H1 (cell line): ENCODE data around the gene RCC2. TPM values are rescaled to one million over a fixed set of nuclear protein-coding genes. Genes with fewer than 3 reads are reported as not detected.
"Not testable (repeated sequence)": the region's sequence is repeated elsewhere in the genome, so short reads cannot be mapped to it uniquely, and the experiment has no call there.

Experiments
- CTCF ChIA-PET: fragments of 300-600 bp; sonication (Branson Sonifier 250); formaldehyde crosslinking; loops from one replicate; lab custom pipeline; 2021; ENCODE audit not compliant: partially characterized antibody; lab: Charles Lee
- POLR2A ChIA-PET: fragments of 300-600 bp; sonication (Branson Sonifier 250); formaldehyde crosslinking; loops from one replicate; lab custom pipeline; 2021; ENCODE audit warnings: inconsistent platforms; ENCODE audit not compliant: partially characterized antibody; lab: Charles Lee
- DNase-seq, 2 experiments: peaks; one replicate each; pipeline versions ENCODE4 v3.0.0 to v3.0.0-alpha.2; 2010 to 2022; ENCODE audit warnings: low spot score in 2 of 2, low read depth in 1 of 2, mixed read lengths in 1 of 2
- FAIRE-seq: peaks from 2 replicates; lab custom pipeline; 2011; peaks lifted over from hg19 to GRCh38; lab: Jason Lieb, UNC
- H2AFZ ChIP-seq: 2 replicates; pipeline ENCODE4 v1.8.1; 2012; ENCODE audit warnings: low read length, inconsistent platforms
- H2AK5ac ChIP-seq: 2 replicates; pipeline ENCODE4 v1.6.1; 2013; ENCODE audit warnings: low read depth, low read length
- H2BK120ac ChIP-seq: replicated peaks from 2 replicates; pipeline ENCODE3; 2013; ENCODE audit warnings: low read depth, low read length, inconsistent platforms
- H2BK12ac ChIP-seq: 2 replicates; pipeline ENCODE4 v1.6.1; 2013; ENCODE audit warnings: low read depth, low read length
- H2BK15ac ChIP-seq: 2 replicates; pipeline ENCODE4 v1.6.1; 2013; ENCODE audit warnings: low read length
- H2BK20ac ChIP-seq: 2 replicates; pipeline ENCODE4 v1.6.1; 2013; ENCODE audit warnings: low read length
- H2BK5ac ChIP-seq: 2 replicates; pipeline ENCODE4 v1.6.1; 2013; ENCODE audit warnings: low read depth, low read length
- H3K14ac ChIP-seq: 2 replicates; pipeline ENCODE4 v1.6.1; 2013; ENCODE audit warnings: inconsistent platforms; ENCODE audit not compliant: insufficient read length
- H3K18ac ChIP-seq: 2 replicates; pipeline ENCODE4 v1.6.1; 2013; ENCODE audit warnings: low read length; ENCODE audit errors: extremely low read depth
- H3K23ac ChIP-seq: 2 replicates; pipeline ENCODE4 v1.6.1; 2013; ENCODE audit warnings: inconsistent platforms; ENCODE audit not compliant: insufficient read length
- H3K23me2 ChIP-seq: 2 replicates; pipeline ENCODE4 v1.6.1; 2013; ENCODE audit warnings: low read depth, low read length
- H3K27ac ChIP-seq: 2 replicates; pipeline ENCODE4 v1.6.1; 2011; ENCODE audit warnings: low read depth, low read length, inconsistent platforms
- H3K27me3 ChIP-seq, 4 experiments: replicated peaks in 1 of 4; 1 replicate in 1 of 4; 2 replicates in 3 of 4; pipeline versions ENCODE4 v1.6.1 to v1.8.1; 2011 to 2013; ENCODE audit warnings: low read length in 3 of 4, mild to moderate bottlenecking in 3 of 4, inconsistent platforms in 2 of 4, mixed read lengths in 2 of 4, moderate library complexity in 1 of 4; ENCODE audit not compliant: control insufficient read depth in 3 of 4, insufficient read depth in 3 of 4; ENCODE audit errors: extremely low read depth in 1 of 4
- H3K36me3 ChIP-seq, 4 experiments: 2 replicates each; pipeline versions ENCODE4 v1.6.1 to v1.8.1; 2011 to 2013; ENCODE audit warnings: mild to moderate bottlenecking in 4 of 4, low read length in 3 of 4, moderate library complexity in 2 of 4, control low read depth in 1 of 4, inconsistent platforms in 1 of 4; ENCODE audit not compliant: insufficient read depth in 4 of 4, control insufficient read depth in 2 of 4
- H3K4ac ChIP-seq: replicated peaks from 2 replicates; pipeline ENCODE3; 2013; ENCODE audit warnings: low read length, low read depth, mixed read lengths, inconsistent platforms; ENCODE audit not compliant: insufficient read length
- H3K4me1 ChIP-seq, 4 experiments: replicated peaks in 1 of 4; 1 replicate in 1 of 4; 2 replicates in 3 of 4; pipeline versions ENCODE4 v1.6.1 to v1.8.1; 2011 to 2013; ENCODE audit warnings: low read length in 3 of 4, inconsistent platforms in 2 of 4, mixed read lengths in 1 of 4; ENCODE audit not compliant: insufficient read depth in 4 of 4, control insufficient read depth in 3 of 4
- H3K4me2 ChIP-seq, 2 experiments: 2 replicates each; pipeline versions ENCODE4 v1.6.1 to v1.8.1; 2011 to 2013; ENCODE audit warnings: low read depth in 2 of 2, low read length in 2 of 2, control low read depth in 1 of 2, inconsistent platforms in 1 of 2, mild to moderate bottlenecking in 1 of 2; ENCODE audit not compliant: insufficient read depth in 1 of 2
- H3K4me3 ChIP-seq, 4 experiments: fragments of 200-600, 300-600 bp in 1 of 4; sonication (generic), shearing (Covaris generic), sonication (Bioruptor Twin) in 1 of 4; 2 replicates each; pipeline versions ENCODE4 v1.5.1 to v1.8.1; 2011 to 2016; ENCODE audit warnings: low read length in 4 of 4, low read depth in 3 of 4, control low read depth in 2 of 4, inconsistent platforms in 2 of 4, mild to moderate bottlenecking in 2 of 4, mixed read lengths in 1 of 4, moderate library complexity in 1 of 4; ENCODE audit not compliant: insufficient read depth in 2 of 4; ENCODE audit errors: extremely low read depth in 1 of 4
- H3K56ac ChIP-seq: replicated peaks from 2 replicates; pipeline ENCODE3; 2013; ENCODE audit warnings: low read depth, mild to moderate bottlenecking, mixed read lengths, low read length, inconsistent platforms; ENCODE audit not compliant: insufficient read length
- H3K79me1 ChIP-seq: 2 replicates; pipeline ENCODE4 v1.6.1; 2013; ENCODE audit warnings: low read depth, low read length, control low read depth
- H3K79me2 ChIP-seq, 2 experiments: 2 replicates each; pipeline versions ENCODE4 v1.6.1 to v1.8.1; 2012 to 2013; ENCODE audit warnings: low read length in 2 of 2, mild to moderate bottlenecking in 2 of 2, inconsistent platforms in 1 of 2; ENCODE audit not compliant: insufficient read depth in 2 of 2, control insufficient read depth in 1 of 2
- H3K9ac ChIP-seq, 4 experiments: replicated peaks in 1 of 4; 1 replicate in 1 of 4; 2 replicates in 3 of 4; pipeline versions ENCODE4 v1.6.1 to v1.8.1; 2011 to 2013; ENCODE audit warnings: low read depth in 3 of 4, low read length in 3 of 4, control low read depth in 2 of 4, mild to moderate bottlenecking in 2 of 4, moderate library complexity in 2 of 4, inconsistent platforms in 1 of 4; ENCODE audit errors: extremely low read depth in 1 of 4
- H3K9me3 ChIP-seq, 2 experiments: 2 replicates each; pipeline versions ENCODE4 v1.6.1 to v1.8.1; 2012 to 2013; ENCODE audit warnings: mild to moderate bottlenecking in 2 of 2, moderate library complexity in 2 of 2, control low read depth in 1 of 2, inconsistent platforms in 1 of 2, low read depth in 1 of 2, low read length in 1 of 2, mixed read lengths in 1 of 2; ENCODE audit not compliant: insufficient read depth in 2 of 2
- H4K20me1 ChIP-seq, 2 experiments: replicated peaks in 1 of 2; 2 replicates each; pipeline versions ENCODE3 to v1.8.1; 2011 to 2013; ENCODE audit warnings: inconsistent platforms in 2 of 2, low read length in 2 of 2, mild to moderate bottlenecking in 1 of 2; ENCODE audit not compliant: insufficient read depth in 2 of 2, control insufficient read depth in 1 of 2
- H4K5ac ChIP-seq: 2 replicates; pipeline ENCODE4 v1.6.1; 2013; ENCODE audit warnings: low read length, low read depth, mixed read lengths, inconsistent platforms; ENCODE audit not compliant: insufficient read length
- H4K8ac ChIP-seq: 2 replicates; pipeline ENCODE4 v1.8.0; 2013; ENCODE audit warnings: mild to moderate bottlenecking, moderate library complexity, low read length, inconsistent platforms; ENCODE audit not compliant: insufficient read depth; ENCODE audit errors: extremely low read depth
- H4K91ac ChIP-seq: replicated peaks from 2 replicates; pipeline ENCODE3; 2013; ENCODE audit warnings: low read length, mixed read lengths, inconsistent platforms; ENCODE audit not compliant: insufficient read length
- WGBS, 2 experiments: shearing (Covaris generic) in 1 of 2; methylation state at CpG; one replicate each; pipeline versions ENCODE4 v1.1.6 to v1.1.7; 2013 to 2015; ENCODE audit warnings: low lambda C conversion rate in 2 of 2, mixed read lengths in 2 of 2, inconsistent platforms in 1 of 2, low coverage in 1 of 2, missing lambda C conversion rate in 1 of 2; ENCODE audit not compliant: insufficient replicate concordance in 2 of 2, insufficient coverage in 1 of 2, insufficient read length in 1 of 2; ENCODE audit errors: extremely low coverage in 1 of 2, missing lambda C conversion rate in 1 of 2; 5-methylcytosine and 5-hydroxymethylcytosine counted together
- polyA plus RNA-seq, 7 experiments: library from polyadenylated mRNA; depleted of rRNA in 3 of 7; stranded (reverse) in 5 of 7; unstranded in 2 of 7; fragments of >200 nt in 5 of 7; fragments of 200-250 nt in 2 of 7; gene quantifications; 1 replicate in 5 of 7; 2 replicates in 1 of 7; 4 replicates in 1 of 7; pipeline versions ENCODE4 v1.2.1 to v1.2.3, GENCODE V29; 2011 to 2013; ENCODE audit warnings: missing spikeins in 2 of 7, mixed read lengths in 2 of 7
- total RNA-seq: library from RNA; stranded (reverse); fragmentation: NEBNext Ultra II Directional; extraction: Animal tissue kit (Norgen Biotek cat#: 25700); gene quantifications from 2 replicates; pipeline ENCODE4 v1.2.1, GENCODE V29; 2021

RCC2 gene
- total and polyA plus RNA-seq, 2 of the 8 experiments (the other 6 are each of a cell fraction or from before 2014, with no cell fraction given): 229 to 455 TPM

DNA sequence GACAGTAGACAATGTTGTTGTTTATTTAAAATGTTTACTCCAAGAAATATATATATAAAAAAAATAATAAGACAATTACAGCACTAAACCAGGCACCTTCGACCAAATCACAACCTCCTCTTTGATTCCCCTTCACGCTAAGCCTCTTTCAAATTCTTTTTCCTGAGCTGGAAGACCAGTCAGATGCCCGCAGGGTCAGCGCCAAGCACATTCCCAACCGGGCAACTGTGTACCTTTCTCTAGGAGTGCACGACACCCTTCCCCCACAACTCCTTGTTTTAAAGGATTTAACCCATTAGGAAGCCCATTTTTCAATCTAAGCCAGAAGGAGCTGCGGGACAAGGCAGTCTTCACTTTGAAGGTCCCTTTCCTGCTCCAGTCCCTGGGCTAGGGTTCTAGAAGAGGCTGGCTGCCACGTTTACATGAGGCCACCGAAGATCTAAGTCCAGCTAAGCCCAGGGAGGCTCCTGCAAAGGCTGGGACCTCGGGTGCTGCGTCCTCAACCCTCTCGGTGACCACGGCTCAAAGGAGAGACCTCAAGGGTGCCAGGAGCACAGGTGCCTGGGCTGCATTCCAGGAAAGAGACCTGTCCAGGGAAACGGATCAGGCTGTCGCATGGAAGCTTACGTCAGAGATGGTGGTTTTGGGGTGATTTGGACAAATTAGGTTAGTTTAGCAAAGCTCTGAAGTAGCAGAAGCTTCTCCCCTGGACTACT lies 32.6 kb downstream of the RCC2 start:
- peaks cover 14 to 20% of the 10 kb centered on the region in 2 experiments for H4K20me1 ChIP-seq
- H4K91ac ChIP-seq, H2BK12ac ChIP-seq, H2BK15ac ChIP-seq, H2BK120ac ChIP-seq, H4K8ac ChIP-seq, H3K9me3 ChIP-seq, H2AK5ac ChIP-seq, FAIRE-seq, H2AFZ ChIP-seq, H3K79me2 ChIP-seq, H4K5ac ChIP-seq, H3K23ac ChIP-seq, H3K23me2 ChIP-seq, H3K4me1 ChIP-seq, DNase-seq, H3K27me3 ChIP-seq, H3K56ac ChIP-seq, H3K18ac ChIP-seq, H3K4me2 ChIP-seq, H3K79me1 ChIP-seq, H2BK5ac ChIP-seq, H3K4ac ChIP-seq, H3K14ac ChIP-seq, H3K27ac ChIP-seq, H3K4me3 ChIP-seq, H3K9ac ChIP-seq, H2BK20ac ChIP-seq: not testable (repeated sequence)
- CTCF ChIA-PET: interaction anchor here (0.6 to 2.8 kb wide), 16 partner anchors 7 to 345 kb away, joined by 3 to 21 read pairs (median 4); partner anchors contain the start of gene PADI6
- POLR2A ChIA-PET: interaction anchor here (0.6 to 10.0 kb wide), 11 partner anchors 9 to 167 kb away, joined by 3 to 116 read pairs (median 3); partner anchors contain the start of gene RCC2
- whole genome bisulfite sequencing, 2 experiments: 96% methylated on average over 16 of the region's 16 CpGs; no CpG with 5 or more reads in 1 of the 2 experiments
- H3K36me3 ChIP-seq: peaks cover 18 to 48% (median 41%) of the 10 kb centered on the region in 4 experiments
